Stomach (tissue), 4 donors: ENCODE data around the gene PRPF19.

Experiments used
- EP300 ChIP-seq: sonication (generic); formaldehyde crosslinking; IDR thresholded peaks from one replicate; pipeline ENCODE4 v1.6.1; 2017; ENCODE audit warnings: antibody characterized with exemption
- POLR2A ChIP-seq, 4 donors: fragments of 450-650 bp; IDR thresholded peaks; one replicate each; pipeline ENCODE4 v1.6.1; 2016; ENCODE audit warnings: antibody characterized with exemption in 4 of 4, control low read depth in 2 of 4, mild to moderate bottlenecking in 1 of 4, moderate library complexity in 1 of 4
- TF ChIP-seq, protein P1 (sequence below), 7 experiments: fragments of 450-650 bp in 4 of 7; fragments of 200-600 bp in 3 of 7; sonication (generic) in 3 of 7; IDR thresholded peaks; one replicate each; pipeline ENCODE4 v1.5.1; 2016 to 2019; ENCODE audit warnings: antibody characterized with exemption in 7 of 7, control low read depth in 2 of 7, mild to moderate bottlenecking in 1 of 7

DNA sequence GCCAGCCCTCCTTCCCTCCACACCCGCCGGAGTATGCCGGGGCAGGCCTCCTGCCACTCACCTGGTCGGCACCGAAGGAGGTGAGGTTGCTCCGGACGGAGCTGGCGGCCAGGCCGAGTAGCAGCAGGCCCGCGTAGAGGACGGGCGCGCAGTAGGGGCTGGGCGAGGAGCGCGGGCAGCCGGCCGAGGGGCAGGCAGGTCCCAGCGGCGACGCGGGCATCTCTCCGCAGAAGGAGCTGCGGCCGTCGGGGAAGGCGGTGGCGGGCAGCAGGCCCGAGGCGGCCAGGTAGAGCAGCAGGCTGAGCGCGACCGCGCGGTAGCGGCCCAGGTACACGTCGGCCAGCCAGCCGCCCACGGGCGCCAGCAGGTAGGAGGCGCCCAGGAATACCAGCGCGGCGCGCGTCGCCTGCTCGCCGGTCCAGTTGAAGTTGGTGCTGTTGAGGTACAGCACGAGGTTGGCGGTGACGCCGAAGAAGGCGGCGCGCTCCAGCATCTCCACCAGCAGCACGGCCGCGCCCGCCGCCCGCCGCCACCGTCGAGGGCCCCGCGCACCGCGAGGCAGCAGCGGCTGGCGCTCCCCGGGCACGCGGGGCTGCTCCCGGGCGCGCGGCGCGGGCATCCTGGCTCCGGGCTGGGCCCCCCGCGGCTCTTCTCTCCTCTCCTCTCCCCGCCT, 44.7 kb upstream of the PRPF19 start:
- TF ChIP-seq POLR2A (IDR thresholded peaks at IDR 0.05) (no peak), EP300 (no peak)
- TF ChIP-seq, protein P1, sequence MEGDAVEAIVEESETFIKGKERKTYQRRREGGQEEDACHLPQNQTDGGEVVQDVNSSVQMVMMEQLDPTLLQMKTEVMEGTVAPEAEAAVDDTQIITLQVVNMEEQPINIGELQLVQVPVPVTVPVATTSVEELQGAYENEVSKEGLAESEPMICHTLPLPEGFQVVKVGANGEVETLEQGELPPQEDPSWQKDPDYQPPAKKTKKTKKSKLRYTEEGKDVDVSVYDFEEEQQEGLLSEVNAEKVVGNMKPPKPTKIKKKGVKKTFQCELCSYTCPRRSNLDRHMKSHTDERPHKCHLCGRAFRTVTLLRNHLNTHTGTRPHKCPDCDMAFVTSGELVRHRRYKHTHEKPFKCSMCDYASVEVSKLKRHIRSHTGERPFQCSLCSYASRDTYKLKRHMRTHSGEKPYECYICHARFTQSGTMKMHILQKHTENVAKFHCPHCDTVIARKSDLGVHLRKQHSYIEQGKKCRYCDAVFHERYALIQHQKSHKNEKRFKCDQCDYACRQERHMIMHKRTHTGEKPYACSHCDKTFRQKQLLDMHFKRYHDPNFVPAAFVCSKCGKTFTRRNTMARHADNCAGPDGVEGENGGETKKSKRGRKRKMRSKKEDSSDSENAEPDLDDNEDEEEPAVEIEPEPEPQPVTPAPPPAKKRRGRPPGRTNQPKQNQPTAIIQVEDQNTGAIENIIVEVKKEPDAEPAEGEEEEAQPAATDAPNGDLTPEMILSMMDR (IDR thresholded peaks at IDR 0.05), result no peak
